Motor neuron (in vitro differentiated cells): ENCODE measurements around the gene EMC9. TPM values are rescaled to one million over a fixed set of nuclear protein-coding genes. Genes with fewer than 3 reads are reported as not detected.

ENCODE experiments used
- ATAC-seq, 8 experiments: fragments of 200-7000 bp; cut with Tn5 transposase; replicated peaks in 6 of 8; 2 replicates each; pipeline ENCODE4 v1.8.0; 2021; ENCODE audit warnings: mild to moderate bottlenecking in 8 of 8, moderate library complexity in 8 of 8
- H3K27ac ChIP-seq, 2 donors: fragments of 250-450 bp; sonication (Bioruptor Pico); 2 replicates each; pipeline ENCODE4 v1.9.0; 2021; ENCODE audit warnings: antibody characterized with exemption in 2 of 2, mild to moderate bottlenecking in 2 of 2, moderate library complexity in 1 of 2
- H3K4me1 ChIP-seq, 2 donors: fragments of 250-450 bp; sonication (Bioruptor Pico); replicated peaks in 1 of 2; 2 replicates each; pipeline ENCODE4 v1.6.1; 2021; ENCODE audit warnings: antibody characterized with exemption in 2 of 2, mild to moderate bottlenecking in 2 of 2, moderate library complexity in 1 of 2
- H3K4me3 ChIP-seq, 5 donors: fragments of 250-450 bp; sonication (Bioruptor Pico); 2 replicates each; pipeline ENCODE4 v1.9.0; 2021; ENCODE audit warnings: antibody characterized with exemption in 5 of 5, mild to moderate bottlenecking in 5 of 5, moderate library complexity in 4 of 5
- WGBS, 10 experiments: fragments of 450-650 bp; shearing (Covaris generic); methylation state at CpG; one replicate each; pipeline ENCODE4 v1.0.0; 2022; 5-methylcytosine and 5-hydroxymethylcytosine counted together
- in situ Hi-C, 9 experiments: fragments of 400-800 bp; cut with MboI; loops; one replicate each; pipeline ENCODE4 v1.15.0; 2021; ENCODE audit warnings: low sequenced_read_pairs in 9 of 9, low pct_unique_long_range_greater_than_20kb in 2 of 9; ENCODE audit not compliant: unreplicated experiment in 9 of 9
- total RNA-seq, 8 experiments: library from RNA; unstranded; fragments of 300-600 nt; gene quantifications; 2 replicates each; pipeline versions ENCODE4 v1.2.3 to v1.2.4, GENCODE V29; 2022

Gene EMC9
- total RNA-seq, 8 experiments from 2014 or later, result 16.7 to 41.2 (median 26.0) TPM

DNA sequence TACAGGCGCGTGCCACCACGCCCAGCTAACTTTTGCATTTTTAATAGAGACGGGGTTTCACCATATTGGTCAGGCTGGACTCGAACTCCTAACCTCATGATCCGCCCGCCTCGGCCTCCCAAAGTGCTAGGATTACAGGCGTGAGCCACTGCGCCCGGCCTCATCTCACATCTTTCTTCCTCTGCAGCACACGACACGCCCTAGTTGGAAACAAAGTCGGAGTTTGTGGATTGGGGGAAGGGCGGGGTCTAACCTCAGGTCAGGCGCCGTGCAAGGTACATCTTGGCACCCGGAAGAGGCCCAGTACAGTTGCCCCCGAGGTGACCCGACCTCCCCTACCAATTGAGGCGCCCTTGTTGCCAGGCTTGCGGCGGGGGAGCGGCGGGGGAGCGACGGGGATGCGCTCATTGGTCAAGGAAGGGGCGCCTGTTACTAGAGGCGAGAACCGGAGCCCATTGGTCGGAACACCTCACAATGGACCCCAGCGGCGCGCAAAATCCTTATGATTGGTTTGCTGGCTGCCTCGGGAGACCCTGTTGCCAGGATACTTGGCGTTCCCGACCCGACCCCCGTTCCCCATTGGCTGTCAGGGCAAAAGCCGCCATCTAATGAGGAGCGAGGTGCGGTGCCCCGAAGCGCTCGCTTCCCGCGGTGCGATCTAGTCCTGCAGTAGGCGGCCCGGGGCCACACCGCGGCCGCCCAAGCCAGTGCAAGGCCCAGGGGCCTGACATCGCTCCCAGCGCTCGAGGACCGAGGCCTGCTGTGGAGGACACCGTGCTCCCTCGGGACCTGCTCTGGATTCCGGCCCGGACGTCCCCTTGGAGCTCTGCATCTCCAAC is 30.2 kb upstream of the EMC9 start, which contains the start of gene REC8:
TSS of gene REC8 (plus strand) at position 659 of the 839 bp plus-strand sequence. CDS start 473 bp downstream, outside the sequence.
- Histone ChIP-seq H3K27ac (peak within 1 kb of the TSS in 1 of 2 donors; percentile 38), H3K4me3 (peak within 1 kb of the TSS; percentile 35 to 72 (median 49)), H3K4me1 (no peaks in the 10 kb centered on the region)
- ATAC-seq, result peak in 7 of 8 experiments; percentile 8 to 96 (median 94)
- 13 to 71% (median 43%) methylated on average over 3 to 17 of the region's 63 CpGs; no CpG with 5 or more reads in 3 of the 10 experiments for WGBS, 10 experiments
- in situ Hi-C loops, result no loop called here

- 80 to 100% (median 97%) methylated on average over 1 to 3 of the region's 3 CpGs; no CpG with 5 or more reads in 2 of the 10 experiments for WGBS, 10 experiments
- H3K27ac ChIP-seq, result no peak overlapping the region
- H3K4me3 ChIP-seq, result no peak overlapping the region
- no peak for ATAC-seq
- in situ Hi-C loops, result no loop called here
- H3K4me1 ChIP-seq, result no peaks in the 10 kb centered on the region
These were observed 26.2 kb upstream of the EMC9 start for GRCh38 chr14:24167469-24168114.

DNA sequence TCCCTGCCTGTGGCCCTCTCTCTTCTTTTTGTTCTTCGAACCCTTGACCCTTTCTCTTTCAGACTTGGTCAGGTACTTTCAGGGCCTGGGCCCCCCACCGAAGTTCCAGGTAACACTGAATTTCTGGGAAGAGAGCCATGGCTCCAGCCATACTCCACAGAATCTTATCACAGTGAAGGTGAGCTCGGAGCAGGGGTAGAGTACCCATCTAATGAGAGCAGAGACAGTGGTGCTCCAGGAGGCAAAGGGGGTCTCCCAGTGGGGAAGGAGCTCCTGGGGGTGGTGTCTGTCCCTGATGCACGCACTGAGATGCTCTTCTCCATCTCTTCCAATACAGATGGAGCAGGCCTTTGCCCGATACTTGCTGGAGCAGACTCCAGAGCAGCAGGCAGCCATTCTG is 24.4 kb upstream of the EMC9 start:
- in situ Hi-C loops, result no loop called here
- 60 to 100% (median 96%) methylated on average over 1 to 3 of the region's 5 CpGs; no CpG with 5 or more reads in 2 of the 10 experiments for WGBS, 10 experiments
- H3K27ac ChIP-seq, result no peak overlapping the region
- no peak for ATAC-seq
- H3K4me3 ChIP-seq, result no peak overlapping the region
- H3K4me1 ChIP-seq, result peaks cover 7 to 11% of the 10 kb centered on the region in 2 donors

DNA sequence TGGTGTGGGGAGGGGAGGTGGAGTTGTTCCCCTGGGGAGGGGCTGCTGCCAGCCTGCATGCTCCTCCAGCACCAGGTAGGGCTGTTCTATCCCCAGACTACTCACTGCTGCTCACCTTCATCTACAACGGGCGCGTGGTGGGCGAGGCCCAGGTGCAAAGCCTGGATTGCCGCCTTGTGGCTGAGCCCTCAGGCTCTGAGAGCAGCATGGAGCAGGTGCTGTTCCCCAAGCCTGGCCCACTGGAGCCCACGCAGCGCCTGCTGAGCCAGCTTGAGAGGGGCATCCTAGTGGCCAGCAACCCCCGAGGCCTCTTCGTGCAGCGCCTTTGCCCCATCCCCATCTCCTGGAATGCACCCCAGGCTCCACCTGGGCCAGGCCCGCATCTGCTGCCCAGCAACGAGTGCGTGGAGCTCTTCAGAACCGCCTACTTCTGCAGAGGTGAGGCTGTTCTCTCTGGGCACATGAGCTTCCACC is 23.2 kb upstream of the EMC9 start:
- peaks cover 9 to 13% of the 10 kb centered on the region in 2 donors for H3K4me1 ChIP-seq
- in situ Hi-C loops, result no loop called here
- no peak overlapping the region for H3K27ac ChIP-seq
- 84 to 100% (median 98%) methylated on average over 3 to 7 of the region's 14 CpGs; no CpG with 5 or more reads in 7 of the 10 experiments for whole genome bisulfite sequencing, 10 experiments
- no peak overlapping the region for H3K4me3 ChIP-seq
- no peak for ATAC-seq

DNA sequence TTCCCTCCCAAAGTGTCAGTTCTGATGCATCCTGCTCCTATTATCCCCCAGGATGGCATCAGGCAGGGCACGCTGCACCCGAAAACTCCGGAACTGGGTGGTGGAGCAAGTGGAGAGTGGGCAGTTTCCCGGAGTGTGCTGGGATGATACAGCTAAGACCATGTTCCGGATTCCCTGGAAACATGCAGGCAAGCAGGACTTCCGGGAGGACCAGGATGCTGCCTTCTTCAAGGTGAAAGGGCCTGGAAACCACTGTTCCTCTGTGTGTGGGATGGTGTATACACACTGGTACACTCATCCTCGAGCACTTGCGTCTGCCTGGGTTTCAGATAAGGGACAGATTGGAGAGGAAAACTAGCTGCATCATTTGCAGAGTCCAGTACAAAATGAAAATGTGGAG is 20.7 kb upstream of the EMC9 start:
- Histone ChIP-seq H3K27ac (no peak overlapping the region), H3K4me3 (no peak overlapping the region)
- in situ Hi-C loops, result no loop called here

DNA sequence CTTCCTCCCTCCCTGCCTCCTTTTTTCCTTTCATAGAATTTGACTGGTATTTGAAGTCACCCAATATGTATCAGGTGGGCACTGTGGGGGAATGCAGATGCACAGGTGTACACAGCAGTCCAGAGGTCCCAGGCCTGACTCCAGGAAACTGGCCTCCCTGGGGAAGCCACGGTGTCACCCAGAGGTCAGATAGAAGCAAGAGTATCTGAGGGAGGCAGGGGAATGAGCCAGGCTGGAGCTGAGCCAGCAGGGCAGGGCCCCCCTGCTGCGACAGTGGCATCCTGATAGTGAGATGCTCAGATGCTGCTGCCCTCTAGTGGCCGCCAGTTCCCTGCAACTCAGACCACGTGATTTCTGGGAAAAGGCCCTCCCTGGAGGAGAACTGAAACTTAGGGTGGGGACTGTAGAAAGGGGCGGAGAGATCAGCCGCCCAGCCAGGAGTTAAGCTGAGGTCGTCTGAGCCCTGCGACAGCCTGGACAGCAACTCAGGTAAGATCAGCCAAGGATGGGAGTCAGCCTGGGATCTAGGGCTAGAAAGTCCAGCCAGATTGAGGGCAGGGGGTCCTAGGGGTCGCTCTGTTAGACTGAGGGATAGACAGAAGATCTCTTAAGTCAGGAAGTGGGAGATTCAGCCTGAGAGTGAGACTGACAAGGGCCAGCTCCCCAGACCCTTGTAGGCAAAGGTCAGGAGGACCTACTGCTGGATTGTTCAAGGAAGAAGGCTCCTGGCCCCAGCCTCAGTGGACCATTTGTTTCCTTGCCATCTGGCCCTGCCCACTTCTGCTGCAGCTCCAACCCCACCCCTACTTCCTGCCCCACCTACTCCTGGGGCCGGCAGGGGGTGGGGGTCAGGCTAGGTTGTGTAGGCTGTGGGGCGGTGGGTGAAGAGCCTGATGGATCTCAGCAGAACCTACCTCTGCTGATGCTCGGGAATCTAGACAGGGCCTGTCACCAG is 19.7 kb upstream of the EMC9 start, which contains the start of gene IRF9:
TSS of gene IRF9 (plus strand) at position 416 of the 955 bp plus-strand sequence. CDS start 880 bp downstream, outside the sequence.
- Histone ChIP-seq H3K27ac (peak within 1 kb of the TSS; percentile 26 to 34), H3K4me3 (peak within 1 kb of the TSS; percentile 14 to 40 (median 22)), H3K4me1 (peaks cover 9 to 13% of the 10 kb centered on the region in 2 donors)
- WGBS, 10 experiments, result 0 to 8% (median 0%) methylated on average over 1 to 6 of the region's 12 CpGs; no CpG with 5 or more reads in 5 of the 10 experiments
- in situ Hi-C loops, result no loop called here
- ATAC-seq, result peak; percentile 81 to 92 (median 90)

More for the DNA sequence above, 20.7 kb upstream of the EMC9 start:
- no peak for ATAC-seq
- WGBS, 10 experiments, result 0 to 83% (median 80%) methylated on average over 1 to 2 of the region's 8 CpGs; no CpG with 5 or more reads in 5 of the 10 experiments
- peaks cover 9 to 13% of the 10 kb centered on the region in 2 donors for H3K4me1 ChIP-seq

GRCh38 chr14:24160499-24160849 is 19.1 kb upstream of the EMC9 start:
- H3K4me1 ChIP-seq, result peaks cover 9 to 13% of the 10 kb centered on the region in 2 donors
- ATAC-seq, result peak in 1 of 8 experiments; percentile 2
- 100% methylated on average over 1 to 3 of the region's 4 CpGs; no CpG with 5 or more reads in 4 of the 10 experiments for WGBS, 10 experiments
- in situ Hi-C loops, result no loop called here
- no peak overlapping the region for H3K4me3 ChIP-seq
- peak overlapping the region; percentile 7 to 34 for H3K27ac ChIP-seq

DNA sequence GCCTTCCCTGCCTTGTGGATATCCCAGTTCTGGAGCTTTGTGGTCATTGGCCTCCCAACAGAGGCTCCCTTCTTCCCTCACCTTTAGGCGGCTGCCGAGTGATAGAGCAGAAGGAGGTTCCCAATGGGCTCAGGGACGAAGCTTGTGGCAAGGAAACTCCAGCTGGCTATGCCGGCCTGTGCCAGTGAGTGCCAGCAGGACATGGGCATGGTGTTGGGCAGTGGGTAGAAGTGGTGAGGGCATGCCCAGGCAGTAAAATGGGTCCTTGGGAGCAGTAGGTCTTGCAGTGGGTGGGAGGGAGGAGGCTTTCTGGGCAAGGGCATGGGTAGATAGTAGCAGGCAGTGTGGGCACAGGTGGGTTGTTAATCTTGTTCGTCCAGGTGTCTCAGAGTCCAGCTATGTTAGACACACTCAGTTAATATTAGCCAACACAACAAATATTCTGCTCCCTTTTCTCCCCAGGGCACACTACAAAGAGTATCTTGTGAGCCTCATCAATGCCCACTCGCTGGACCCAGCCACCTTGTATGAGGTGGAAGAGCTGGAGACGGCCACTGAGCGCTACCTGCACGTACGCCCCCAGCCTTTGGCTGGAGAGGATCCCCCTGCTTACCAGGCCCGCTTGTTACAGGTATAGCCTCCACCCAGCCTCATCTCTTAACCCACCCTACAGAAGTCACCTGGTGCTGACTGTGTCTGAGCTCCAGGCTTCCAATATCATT is 18.5 kb upstream of the EMC9 start:
- ATAC-seq, result no peak
- Histone ChIP-seq H3K4me3 (no peak overlapping the region), H3K27ac (no peak overlapping the region), H3K4me1 (peaks cover 9 to 13% of the 10 kb centered on the region in 2 donors)
- 67 to 100% (median 83%) methylated on average over 2 to 7 of the region's 11 CpGs; no CpG with 5 or more reads in 4 of the 10 experiments for WGBS, 10 experiments
- in situ Hi-C loops, result no loop called here

DNA sequence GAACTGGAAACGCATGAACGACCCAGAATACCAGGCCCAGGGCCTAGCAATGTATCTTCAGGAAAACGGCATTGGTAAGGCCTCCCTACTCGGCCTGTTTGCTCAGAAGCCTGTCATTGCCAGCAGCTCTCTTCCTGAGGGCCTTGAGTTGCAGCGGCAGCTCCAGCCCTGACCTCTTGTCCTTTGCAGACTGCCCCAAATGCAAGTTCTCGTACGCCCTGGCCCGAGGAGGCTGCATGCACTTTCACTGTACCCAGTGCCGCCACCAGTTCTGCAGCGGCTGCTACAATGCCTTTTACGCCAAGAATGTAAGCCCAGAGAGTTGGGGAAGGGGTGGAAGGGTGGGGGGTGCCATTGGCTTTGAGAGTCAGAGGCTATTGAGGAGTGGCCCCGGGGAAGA is 15.9 kb upstream of the EMC9 start:
- 60 to 100% (median 94%) methylated on average over 1 to 8 of the region's 12 CpGs; no CpG with 5 or more reads in 2 of the 10 experiments for WGBS, 10 experiments
- Histone ChIP-seq H3K4me3 (no peak overlapping the region), H3K27ac (no peak overlapping the region), H3K4me1 (peaks cover 9 to 13% of the 10 kb centered on the region in 2 donors)
- in situ Hi-C loops, result no loop called here
- no peak for ATAC-seq

DNA sequence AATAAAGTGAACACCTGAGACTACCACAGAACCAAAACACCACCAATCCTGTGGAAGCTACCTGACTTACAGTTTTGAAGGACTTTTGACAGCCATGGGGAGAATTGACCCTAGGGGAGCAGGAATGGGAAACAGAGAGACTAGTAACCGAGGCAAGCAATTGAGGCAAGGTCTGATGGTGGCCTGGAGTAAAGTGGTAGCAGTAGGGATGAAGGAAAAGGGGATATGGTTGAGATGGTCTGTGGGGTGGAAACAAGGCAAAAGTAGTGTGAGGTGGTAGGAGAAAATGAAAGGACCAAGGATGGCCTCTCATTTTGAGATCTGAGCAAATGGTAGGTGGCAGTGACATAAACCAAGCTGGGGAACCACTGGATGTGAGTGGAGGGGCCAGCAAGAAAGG is 15.4 kb upstream of the EMC9 start:
- Histone ChIP-seq H3K4me3 (no peak overlapping the region), H3K27ac (no peak overlapping the region), H3K4me1 (peaks cover 9 to 11% of the 10 kb centered on the region in 2 donors)
- in situ Hi-C loops, result no loop called here
- ATAC-seq, result no peak
- WGBS, 10 experiments, result 50 to 100% (median 88%) methylated on average over 1 of the region's 1 CpG; no CpG with 5 or more reads in 4 of the 10 experiments

DNA sequence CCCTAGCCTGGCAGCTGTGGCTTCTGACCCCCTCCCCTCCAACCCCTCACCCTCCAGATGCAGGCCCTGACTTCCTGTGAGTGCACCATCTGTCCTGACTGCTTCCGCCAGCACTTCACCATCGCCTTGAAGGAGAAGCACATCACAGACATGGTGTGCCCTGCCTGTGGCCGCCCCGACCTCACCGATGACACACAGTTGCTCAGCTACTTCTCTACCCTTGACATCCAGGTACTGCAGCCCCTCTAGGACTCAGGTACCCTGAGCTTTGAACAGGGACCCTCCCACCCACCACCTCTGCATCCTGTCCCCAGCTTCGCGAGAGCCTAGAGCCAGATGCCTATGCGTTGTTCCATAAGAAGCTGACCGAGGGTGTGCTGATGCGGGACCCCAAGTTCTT is 13.7 kb upstream of the EMC9 start:
- in situ Hi-C loops, result no loop called here
- WGBS, 10 experiments, result 90 to 97% (median 96%) methylated on average over 2 to 5 of the region's 10 CpGs; no CpG with 5 or more reads in 7 of the 10 experiments
- no peak for ATAC-seq
- H3K4me3 ChIP-seq, result no peak overlapping the region
- no peak overlapping the region for H3K27ac ChIP-seq
- H3K4me1 ChIP-seq, result no peaks in the 10 kb centered on the region
